GM21423 (cell line): ENCODE data around the gene CCL8.

Experiments
- ATAC-seq: cut with Tn5 transposase; IDR thresholded peaks from one replicate; pipeline ENCODE4 v1.9.1; 2021; ENCODE audit warnings: mild to moderate bottlenecking, moderate library complexity; ENCODE audit not compliant: unreplicated experiment

Gene CCL8

GRCh38 chr17:34319039-34319483 is at the start of gene CCL8:
Gene CCL8 (plus strand): TSS chr17:34319435. CDS start chr17:34319502, 67 bp downstream.
- ATAC-seq: no peak

GRCh38 chr17:34269969-34270368 is 49.3 kb upstream of the CCL8 start, which contains the start of gene CCL7:
Gene CCL7 (plus strand): TSS chr17:34270221. CDS start chr17:34270291, 70 bp downstream.
- no peak for ATAC-seq

GRCh38 chr17:34275881-34276280 is 43.4 kb upstream of the CCL8 start:
- no peak for ATAC-seq

GRCh38 chr17:34276826-34277225 is 42.4 kb upstream of the CCL8 start:
- no peak for ATAC-seq

GRCh38 chr17:34283571-34283970 is 35.7 kb upstream of the CCL8 start:
- no peak for ATAC-seq

- no peak for ATAC-seq
Observed at GRCh38 chr17:34285286-34285792, 33.9 kb upstream of the CCL8 start, which contains the start of gene CCL11. Gene CCL11 (plus strand): TSS chr17:34285742. CDS start chr17:34285809, 67 bp downstream.

GRCh38 chr17:34287875-34288274 is 31.4 kb upstream of the CCL8 start:
- ATAC-seq: no peak

GRCh38 chr17:34290586-34290985 is 28.6 kb upstream of the CCL8 start:
- ATAC-seq: no peak

GRCh38 chr17:34291721-34292348 is 27.4 kb upstream of the CCL8 start:
- no peak for ATAC-seq

- no peak for ATAC-seq
Observed at GRCh38 chr17:34299027-34299426, 20.2 kb upstream of the CCL8 start.

- no peak for ATAC-seq
Observed at GRCh38 chr17:34299956-34300577, 19.2 kb upstream of the CCL8 start.

GRCh38 chr17:34300652-34301370 is 18.4 kb upstream of the CCL8 start:
- ATAC-seq: no peak

GRCh38 chr17:34301986-34302385 is 17.2 kb upstream of the CCL8 start:
- ATAC-seq: no peak

GRCh38 chr17:34302636-34303035 is 16.6 kb upstream of the CCL8 start:
- no peak for ATAC-seq

- ATAC-seq: no peak
Observed at GRCh38 chr17:34303606-34304005, 15.6 kb upstream of the CCL8 start.

GRCh38 chr17:34305061-34305460 is 14.2 kb upstream of the CCL8 start:
- ATAC-seq: no peak

- ATAC-seq: no peak
Observed at GRCh38 chr17:34305606-34306005, 13.6 kb upstream of the CCL8 start.

- ATAC-seq: no peak
Observed at GRCh38 chr17:34306466-34306865, 12.8 kb upstream of the CCL8 start.

- no peak for ATAC-seq
Observed at GRCh38 chr17:34307110-34307509, 12.1 kb upstream of the CCL8 start.

GRCh38 chr17:34308371-34308770 is 10.9 kb upstream of the CCL8 start:
- ATAC-seq: no peak

GRCh38 chr17:34311291-34311690 is 7.9 kb upstream of the CCL8 start:
- ATAC-seq: no peak

- ATAC-seq: no peak
Observed at GRCh38 chr17:34312080-34312479, 7.2 kb upstream of the CCL8 start.
